ENCODE data around the gene TRNP1.

TRNP1 gene

DNA sequence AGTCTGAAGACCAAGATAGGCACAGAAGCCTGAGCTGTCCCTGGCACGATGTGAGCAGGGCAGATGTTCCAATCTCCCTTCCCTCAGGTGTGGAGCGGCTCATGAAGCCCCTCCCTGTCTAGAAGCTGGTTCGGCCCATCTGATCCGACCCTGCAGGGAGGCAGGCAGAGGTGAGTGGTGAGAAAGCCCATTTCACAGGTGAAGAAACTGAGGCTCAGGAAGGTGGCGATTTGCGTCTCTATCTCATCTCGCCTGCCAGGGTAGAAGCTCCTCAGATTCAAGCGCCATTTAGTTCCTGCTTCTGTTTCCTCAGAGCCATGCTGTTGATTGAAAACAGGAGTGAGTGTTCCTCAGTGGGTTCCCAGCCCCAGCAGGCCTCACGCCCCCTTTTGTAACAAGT is 36.0 kb downstream of the TRNP1 start:
- H3K4me1 ChIP-seq (ENCODE audit: insufficient read depth, insufficient read length): peaks cover 16% of the 10 kb centered on the region
- no peak overlapping the region for H3K4me3 ChIP-seq (ENCODE audit: insufficient read length, low read depth)
- no peak overlapping the region for H3K9ac ChIP-seq (ENCODE audit: insufficient read length, low read depth)
- H3K36me3 ChIP-seq (ENCODE audit: insufficient read depth, insufficient read length, low read length): no peaks in the 10 kb centered on the region
- no peaks in the 10 kb centered on the region for H3K9me3 ChIP-seq (ENCODE audit: insufficient read depth, low read length)
- no peaks in the 10 kb centered on the region for H3K27me3 ChIP-seq (ENCODE audit: insufficient read depth, insufficient read length)
- TF ChIP-seq ZNF274 (IDR thresholded peaks at IDR 0.05; ENCODE audit: low read depth, low read length): no peak
- no peak for TF ChIP-seq SUZ12 (IDR thresholded peaks at IDR 0.05; ENCODE audit: extremely low read depth, insufficient read depth, insufficient read length)
- no peak for TF ChIP-seq YY1 (IDR thresholded peaks at IDR 0.05; ENCODE audit: insufficient read depth, insufficient read length)
- no peak for DNase-seq (ENCODE audit: low read depth, low spot score)

DNA sequence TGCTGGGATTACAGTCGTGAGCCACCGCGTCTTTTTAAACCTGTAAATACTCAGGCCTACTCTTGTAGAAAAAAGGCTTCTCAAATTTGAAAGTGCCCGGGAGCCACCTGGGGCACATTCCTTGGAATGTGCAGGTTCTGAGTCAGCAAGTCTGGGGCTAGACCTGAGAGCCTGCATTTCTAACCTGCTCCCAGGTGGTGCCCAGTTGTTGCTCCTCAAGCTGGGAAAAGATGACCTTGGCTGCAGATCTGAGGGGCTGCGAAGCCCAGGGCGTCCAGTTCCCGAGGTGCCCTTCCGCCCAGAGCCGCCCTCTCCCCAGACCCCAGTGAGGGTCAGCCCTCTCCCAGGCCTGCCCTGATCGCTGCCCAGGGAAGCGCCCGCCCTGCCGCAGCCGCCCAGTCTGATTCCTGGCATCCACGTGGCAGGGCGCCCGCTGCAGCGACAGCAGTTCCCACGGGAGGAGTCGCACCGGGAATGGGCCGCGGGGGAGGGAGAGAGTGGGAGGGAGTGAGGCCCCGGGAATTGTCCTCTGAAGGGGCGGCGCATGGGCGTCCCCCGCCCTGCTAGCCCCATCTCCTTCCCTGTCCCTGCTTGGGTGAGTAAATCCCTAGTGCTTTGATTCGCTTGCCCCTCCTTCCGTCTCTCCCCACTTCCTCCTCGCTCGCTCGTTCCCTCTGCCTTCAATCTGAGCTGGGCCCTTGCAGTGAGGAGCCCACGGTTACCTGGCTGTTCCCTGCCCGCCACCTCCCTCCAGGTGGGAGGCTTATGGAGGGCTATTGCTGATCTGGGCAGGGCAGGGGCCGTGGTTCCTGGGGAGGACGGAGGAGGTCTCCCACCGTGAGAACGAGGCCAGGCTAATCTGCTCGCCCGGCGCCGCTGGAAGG is 38.0 kb downstream of the TRNP1 start:
- peak overlapping the region; percentile 48 for H3K4me3 ChIP-seq (ENCODE audit: insufficient read length, low read depth)
- H3K9me3 ChIP-seq (ENCODE audit: insufficient read depth, low read length): peaks cover 5% of the 10 kb centered on the region; the same call in 1 of the 2 replicates
- H3K9ac ChIP-seq (ENCODE audit: insufficient read length, low read depth): peak overlapping the region; percentile 89
- no peaks in the 10 kb centered on the region for H3K36me3 ChIP-seq (ENCODE audit: insufficient read depth, insufficient read length, low read length)
- no peak for DNase-seq (ENCODE audit: low read depth, low spot score)
- peaks cover 19% of the 10 kb centered on the region for H3K4me1 ChIP-seq (ENCODE audit: insufficient read depth, insufficient read length)
- no peaks in the 10 kb centered on the region for H3K27me3 ChIP-seq (ENCODE audit: insufficient read depth, insufficient read length)
- TF ChIP-seq SUZ12 (IDR thresholded peaks at IDR 0.05; ENCODE audit: extremely low read depth, insufficient read depth, insufficient read length): no peak
- TF ChIP-seq YY1 (IDR thresholded peaks at IDR 0.05; ENCODE audit: insufficient read depth, insufficient read length): no peak
- no peak for TF ChIP-seq ZNF274 (IDR thresholded peaks at IDR 0.05; ENCODE audit: low read depth, low read length)

DNA sequence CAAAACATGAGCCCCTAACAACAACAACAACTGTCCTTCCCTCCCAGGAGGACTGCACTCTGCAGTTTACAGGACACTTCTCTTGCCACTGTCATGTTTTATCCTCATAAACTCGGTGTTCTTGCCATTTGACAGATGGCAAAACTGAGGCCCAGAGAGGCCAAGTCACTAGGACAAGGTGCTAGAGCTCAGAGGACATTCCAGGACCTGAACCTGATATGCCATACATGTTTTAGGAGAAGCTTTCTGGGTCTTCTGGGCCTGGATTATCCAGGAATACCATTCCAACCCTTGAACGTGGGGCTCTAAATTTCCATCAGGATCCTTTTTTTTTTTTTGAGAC is 38.6 kb downstream of the TRNP1 start:
- Histone ChIP-seq H3K27me3 (ENCODE audit: insufficient read depth, insufficient read length) (no peaks in the 10 kb centered on the region), H3K9ac (ENCODE audit: insufficient read length, low read depth) (peak overlapping the region; percentile 89), H3K36me3 (ENCODE audit: insufficient read depth, insufficient read length, low read length) (no peaks in the 10 kb centered on the region), H3K4me3 (ENCODE audit: insufficient read length, low read depth) (peak overlapping the region; percentile 48), H3K4me1 (ENCODE audit: insufficient read depth, insufficient read length) (peaks cover 21% of the 10 kb centered on the region), H3K9me3 (ENCODE audit: insufficient read depth, low read length) (peaks cover 5% of the 10 kb centered on the region; the same call in 1 of the 2 replicates)
- DNase-seq (ENCODE audit: low read depth, low spot score): no peak
- TF ChIP-seq YY1 (IDR thresholded peaks at IDR 0.05; ENCODE audit: insufficient read depth, insufficient read length) (no peak), ZNF274 (IDR thresholded peaks at IDR 0.05; ENCODE audit: low read depth, low read length) (no peak), SUZ12 (IDR thresholded peaks at IDR 0.05; ENCODE audit: extremely low read depth, insufficient read depth, insufficient read length) (no peak)

DNA sequence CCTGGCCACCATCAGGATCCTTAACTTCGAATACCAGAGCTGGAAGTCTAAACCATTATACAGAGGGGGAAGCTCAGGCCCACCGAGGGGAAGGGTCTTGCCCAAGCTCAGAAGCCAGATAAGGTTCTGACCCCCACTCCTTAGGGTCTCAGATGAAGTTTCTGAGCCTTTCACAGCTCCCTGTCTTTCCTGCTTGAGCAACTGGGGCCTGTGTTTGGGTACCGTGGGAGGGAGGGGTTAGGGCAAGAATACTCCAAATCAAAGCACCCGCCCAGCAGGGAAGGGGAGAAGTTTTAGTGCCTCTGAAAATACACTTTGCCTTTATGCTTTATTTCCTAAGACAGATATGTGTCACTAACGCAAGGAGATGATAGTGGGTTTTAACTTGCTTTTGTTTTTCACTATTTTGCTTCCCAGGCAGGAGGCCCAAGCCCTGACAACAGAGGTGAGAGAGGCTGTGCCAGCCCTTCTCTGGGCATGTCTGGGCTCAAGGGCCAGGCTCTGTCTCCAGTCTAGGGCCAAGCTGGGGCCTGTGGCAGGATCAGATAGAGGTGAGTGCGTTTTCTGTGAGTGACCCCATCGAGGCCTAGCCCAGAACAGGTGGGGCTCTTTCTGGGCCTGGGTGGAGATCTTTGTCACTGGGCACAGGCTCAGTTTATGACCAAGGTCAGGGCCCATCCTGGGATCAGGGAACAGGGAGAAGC is 39.7 kb downstream of the TRNP1 start:
- no peaks in the 10 kb centered on the region for H3K36me3 ChIP-seq (ENCODE audit: insufficient read depth, insufficient read length, low read length)
- no peaks in the 10 kb centered on the region for H3K27me3 ChIP-seq (ENCODE audit: insufficient read depth, insufficient read length)
- no peak overlapping the region for H3K4me3 ChIP-seq (ENCODE audit: insufficient read length, low read depth)
- H3K4me1 ChIP-seq (ENCODE audit: insufficient read depth, insufficient read length): peaks cover 24% of the 10 kb centered on the region
- peak overlapping the region; percentile 22 for H3K9ac ChIP-seq (ENCODE audit: insufficient read length, low read depth)
- peaks cover 5% of the 10 kb centered on the region; the same call in 1 of the 2 replicates for H3K9me3 ChIP-seq (ENCODE audit: insufficient read depth, low read length)
- TF ChIP-seq ZNF274 (IDR thresholded peaks at IDR 0.05; ENCODE audit: low read depth, low read length): no peak
- no peak for DNase-seq (ENCODE audit: low read depth, low spot score)

DNA sequence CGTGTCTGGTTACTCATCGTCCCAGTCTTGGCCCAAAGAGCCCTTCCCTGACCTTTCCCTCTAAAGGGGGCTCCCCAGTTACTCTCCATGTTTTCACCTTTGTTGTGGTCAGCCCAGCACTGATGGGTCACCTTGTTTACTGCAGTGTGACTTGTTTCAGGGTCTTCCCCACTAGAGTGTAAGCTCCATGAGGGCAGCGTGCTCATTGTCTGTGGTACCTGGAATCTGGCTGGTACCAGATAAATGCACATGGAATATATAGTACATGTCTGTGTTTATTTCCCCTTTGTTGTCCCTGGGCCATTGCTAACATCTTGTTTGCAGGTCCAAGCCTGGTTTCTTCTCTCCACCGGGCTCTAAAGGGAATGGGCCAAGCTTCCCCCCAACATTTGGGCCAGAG is 41.9 kb downstream of the TRNP1 start:
- TF ChIP-seq SUZ12 (IDR thresholded peaks at IDR 0.05; ENCODE audit: extremely low read depth, insufficient read depth, insufficient read length): no peak
- TF ChIP-seq ZNF274 (IDR thresholded peaks at IDR 0.05; ENCODE audit: low read depth, low read length): no peak
- TF ChIP-seq YY1 (IDR thresholded peaks at IDR 0.05; ENCODE audit: insufficient read depth, insufficient read length): no peak
- no peak overlapping the region for H3K4me3 ChIP-seq (ENCODE audit: insufficient read length, low read depth)
- no peaks in the 10 kb centered on the region for H3K27me3 ChIP-seq (ENCODE audit: insufficient read depth, insufficient read length)
- DNase-seq (ENCODE audit: low read depth, low spot score): no peak
- peaks cover 5% of the 10 kb centered on the region; the same call in 1 of the 2 replicates for H3K9me3 ChIP-seq (ENCODE audit: insufficient read depth, low read length)
- H3K36me3 ChIP-seq (ENCODE audit: insufficient read depth, insufficient read length, low read length): no peaks in the 10 kb centered on the region
- peaks cover 34% of the 10 kb centered on the region for H3K4me1 ChIP-seq (ENCODE audit: insufficient read depth, insufficient read length)
- no peak overlapping the region for H3K9ac ChIP-seq (ENCODE audit: insufficient read length, low read depth)

DNA sequence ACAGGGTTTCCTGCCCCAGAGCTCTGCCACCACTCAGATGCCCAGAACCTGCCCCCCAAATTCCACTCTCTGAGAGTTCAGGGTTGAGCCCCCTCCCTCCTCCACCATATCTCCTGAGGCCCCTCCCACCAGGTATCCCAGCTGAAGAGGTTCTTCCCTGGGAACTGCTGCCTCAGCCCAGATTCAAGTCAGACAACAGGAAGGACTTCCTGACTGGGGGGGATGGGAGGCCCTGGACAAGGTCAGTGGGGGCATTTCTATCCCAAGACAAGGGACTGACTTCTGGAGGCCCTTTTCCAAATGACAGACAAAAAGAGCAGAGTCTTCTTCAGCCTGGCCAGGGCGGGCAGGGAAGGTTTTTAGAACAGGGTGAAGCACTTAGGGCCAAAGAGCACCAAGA is 43.2 kb downstream of the TRNP1 start:
- DNase-seq (ENCODE audit: low read depth, low spot score): no peak
- peaks cover 35% of the 10 kb centered on the region for H3K4me1 ChIP-seq (ENCODE audit: insufficient read depth, insufficient read length)
- TF ChIP-seq SUZ12 (IDR thresholded peaks at IDR 0.05; ENCODE audit: extremely low read depth, insufficient read depth, insufficient read length) (no peak), YY1 (IDR thresholded peaks at IDR 0.05; ENCODE audit: insufficient read depth, insufficient read length) (no peak), ZNF274 (IDR thresholded peaks at IDR 0.05; ENCODE audit: low read depth, low read length) (no peak)
- H3K9ac ChIP-seq (ENCODE audit: insufficient read length, low read depth): no peak overlapping the region
- peaks cover 5% of the 10 kb centered on the region; the same call in 1 of the 2 replicates for H3K9me3 ChIP-seq (ENCODE audit: insufficient read depth, low read length)
- no peaks in the 10 kb centered on the region for H3K36me3 ChIP-seq (ENCODE audit: insufficient read depth, insufficient read length, low read length)
- no peaks in the 10 kb centered on the region for H3K27me3 ChIP-seq (ENCODE audit: insufficient read depth, insufficient read length)
- no peak overlapping the region for H3K4me3 ChIP-seq (ENCODE audit: insufficient read length, low read depth)

DNA sequence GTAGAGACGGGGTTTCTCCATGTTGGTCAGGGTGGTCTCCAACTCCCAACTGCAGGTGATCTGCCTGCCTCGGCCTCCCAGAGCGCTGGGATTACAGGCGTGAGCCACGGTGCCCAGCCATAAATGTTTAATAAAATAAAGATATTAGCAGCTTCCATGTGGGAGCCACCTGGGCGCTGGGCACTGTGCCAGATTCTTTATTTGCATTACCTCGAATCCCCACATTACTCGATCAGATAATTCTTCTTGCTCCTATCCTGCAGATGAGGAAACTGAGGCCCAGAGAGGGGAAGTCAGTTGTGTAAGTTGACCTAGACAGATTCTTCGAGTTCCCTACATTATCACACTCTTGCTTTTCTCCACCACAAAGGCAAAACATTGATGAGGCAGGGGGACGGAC is 44.0 kb downstream of the TRNP1 start:
- H3K4me1 ChIP-seq (ENCODE audit: insufficient read depth, insufficient read length): peaks cover 31% of the 10 kb centered on the region
- peaks cover 5% of the 10 kb centered on the region; the same call in 1 of the 2 replicates for H3K9me3 ChIP-seq (ENCODE audit: insufficient read depth, low read length)
- no peaks in the 10 kb centered on the region for H3K27me3 ChIP-seq (ENCODE audit: insufficient read depth, insufficient read length)
- no peaks in the 10 kb centered on the region for H3K36me3 ChIP-seq (ENCODE audit: insufficient read depth, insufficient read length, low read length)
- no peak overlapping the region for H3K9ac ChIP-seq (ENCODE audit: insufficient read length, low read depth)
- no peak overlapping the region for H3K4me3 ChIP-seq (ENCODE audit: insufficient read length, low read depth)
- no peak for DNase-seq (ENCODE audit: low read depth, low spot score)
- TF ChIP-seq YY1 (IDR thresholded peaks at IDR 0.05; ENCODE audit: insufficient read depth, insufficient read length) (no peak), SUZ12 (IDR thresholded peaks at IDR 0.05; ENCODE audit: extremely low read depth, insufficient read depth, insufficient read length) (no peak), ZNF274 (IDR thresholded peaks at IDR 0.05; ENCODE audit: low read depth, low read length) (no peak)
